ENCODE measurements around the gene IDI1. TPM values are rescaled to one million over a fixed set of nuclear protein-coding genes. Genes with fewer than 3 reads are reported as not detected.
A peak's percentile ranks its signal among the peaks of the same experiment; 100 is the strongest.

Gene IDI1
- total and polyA plus RNA-seq, 2 of the 13 experiments (the other 11 are each of a cell fraction or from before 2014, with no cell fraction given) = 44.4 to 145 TPM

DNA sequence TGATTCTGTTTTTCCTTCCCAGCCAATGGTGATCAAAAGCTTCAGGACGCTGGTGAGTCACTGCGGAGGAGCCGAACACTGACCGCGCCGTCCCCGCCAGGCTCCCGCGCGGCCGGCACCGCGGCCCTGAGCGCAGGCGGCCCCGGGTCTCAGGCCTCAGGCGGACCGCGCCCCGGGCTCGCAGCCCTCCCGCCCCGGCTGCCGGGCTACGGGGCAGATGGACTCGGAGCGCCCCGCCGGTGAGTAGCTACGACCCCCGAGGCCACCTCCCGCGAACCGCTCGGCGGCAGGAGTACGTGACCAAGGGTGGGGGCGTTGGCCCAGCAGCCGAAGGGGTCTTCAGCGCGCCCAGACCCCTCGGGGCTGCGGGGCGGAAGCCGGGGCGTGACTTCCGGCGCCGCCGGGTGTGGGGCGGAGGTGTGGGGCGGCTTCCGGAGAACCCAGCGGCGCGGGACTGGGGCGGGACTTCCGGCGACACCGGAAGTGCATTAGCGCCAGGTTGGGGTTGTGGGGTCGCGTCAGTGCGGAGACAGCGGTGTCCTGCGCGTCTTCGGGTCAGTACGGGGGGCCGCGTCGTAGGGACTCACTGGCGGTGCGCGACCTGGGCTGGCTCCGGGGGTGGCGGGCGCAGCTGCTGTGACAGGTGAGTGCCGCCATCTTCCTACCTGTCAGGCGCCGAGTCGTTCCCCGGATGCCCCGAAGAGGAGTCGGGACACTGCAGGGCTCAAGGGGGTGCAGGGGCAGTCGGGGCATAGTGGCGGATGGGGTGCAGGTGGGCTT lies 7.6 kb upstream of the IDI1 start, which contains the start of gene WDR37 (continued):
- TF ChIP-seq, protein P1, sequence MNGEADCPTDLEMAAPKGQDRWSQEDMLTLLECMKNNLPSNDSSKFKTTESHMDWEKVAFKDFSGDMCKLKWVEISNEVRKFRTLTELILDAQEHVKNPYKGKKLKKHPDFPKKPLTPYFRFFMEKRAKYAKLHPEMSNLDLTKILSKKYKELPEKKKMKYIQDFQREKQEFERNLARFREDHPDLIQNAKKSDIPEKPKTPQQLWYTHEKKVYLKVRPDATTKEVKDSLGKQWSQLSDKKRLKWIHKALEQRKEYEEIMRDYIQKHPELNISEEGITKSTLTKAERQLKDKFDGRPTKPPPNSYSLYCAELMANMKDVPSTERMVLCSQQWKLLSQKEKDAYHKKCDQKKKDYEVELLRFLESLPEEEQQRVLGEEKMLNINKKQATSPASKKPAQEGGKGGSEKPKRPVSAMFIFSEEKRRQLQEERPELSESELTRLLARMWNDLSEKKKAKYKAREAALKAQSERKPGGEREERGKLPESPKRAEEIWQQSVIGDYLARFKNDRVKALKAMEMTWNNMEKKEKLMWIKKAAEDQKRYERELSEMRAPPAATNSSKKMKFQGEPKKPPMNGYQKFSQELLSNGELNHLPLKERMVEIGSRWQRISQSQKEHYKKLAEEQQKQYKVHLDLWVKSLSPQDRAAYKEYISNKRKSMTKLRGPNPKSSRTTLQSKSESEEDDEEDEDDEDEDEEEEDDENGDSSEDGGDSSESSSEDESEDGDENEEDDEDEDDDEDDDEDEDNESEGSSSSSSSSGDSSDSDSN (CRISPR knock-in tag; IDR thresholded peaks at IDR 0.05) = peak; percentile 94
- TF ChIP-seq TGIF2 (CRISPR knock-in tag; IDR thresholded peaks at IDR 0.05) (peak; percentile 73), ZNF724P (CRISPR knock-in tag; IDR thresholded peaks at IDR 0.05; ENCODE audit: borderline replicate concordance) (no peak; the same call in 1 of the 2 replicates), TEAD2 (CRISPR knock-in tag; IDR thresholded peaks at IDR 0.05) (no peak), RXRA (CRISPR knock-in tag; IDR thresholded peaks at IDR 0.05) (no peak), FOXK2 (IDR thresholded peaks at IDR 0.05) (no peak), ZNF549 (CRISPR knock-in tag; IDR thresholded peaks at IDR 0.05) (no peak), MBNL3 (CRISPR knock-in tag; conservative IDR thresholded peaks at IDR 0.05) (no peak), ZNF292 (CRISPR knock-in tag; IDR thresholded peaks at IDR 0.05; ENCODE audit: borderline replicate concordance, low read depth) (no peak), ZKSCAN1 (IDR thresholded peaks at IDR 0.05; ENCODE audit: low read length) (no peak), SOX13 (IDR thresholded peaks at IDR 0.05) (no peak), SOX13 (CRISPR knock-in tag; conservative IDR thresholded peaks at IDR 0.05 in 1 of 2, IDR thresholded peaks at IDR 0.05 in 1 of 2) (peak in 1 of 2 experiments; percentile 27; a peak in 1 of 4 replicates), ZNF674 (CRISPR knock-in tag; IDR thresholded peaks at IDR 0.05; ENCODE audit: low read depth) (no peak), JUNB (CRISPR knock-in tag; IDR thresholded peaks at IDR 0.05; ENCODE audit: borderline replicate concordance) (no peak), ZNF143 (CRISPR knock-in tag; IDR thresholded peaks at IDR 0.05) (0 out of 2 replicates have a peak, but pooled peaks have one; percentile 33), FOXK1 (CRISPR knock-in tag; IDR thresholded peaks at IDR 0.05; ENCODE audit: borderline replicate concordance, low read depth) (peak; percentile 50; the same call in 1 of the 2 replicates), SP4 (CRISPR knock-in tag; IDR thresholded peaks at IDR 0.05) (peak; percentile 51; the same call in 1 of the 2 replicates), NKX3-1 (CRISPR knock-in tag; IDR thresholded peaks at IDR 0.05) (no peak), HNRNPK (IDR thresholded peaks at IDR 0.05; ENCODE audit: low read depth, low read length, poor library complexity, severe bottlenecking) (peak; percentile 80), DR1 (CRISPR knock-in tag; IDR thresholded peaks at IDR 0.05) (peak; percentile 48), ZNF564 (CRISPR knock-in tag; IDR thresholded peaks at IDR 0.05) (peak; percentile 84; the same call in 1 of the 2 replicates)
- TF ChIP-seq, protein P2, sequence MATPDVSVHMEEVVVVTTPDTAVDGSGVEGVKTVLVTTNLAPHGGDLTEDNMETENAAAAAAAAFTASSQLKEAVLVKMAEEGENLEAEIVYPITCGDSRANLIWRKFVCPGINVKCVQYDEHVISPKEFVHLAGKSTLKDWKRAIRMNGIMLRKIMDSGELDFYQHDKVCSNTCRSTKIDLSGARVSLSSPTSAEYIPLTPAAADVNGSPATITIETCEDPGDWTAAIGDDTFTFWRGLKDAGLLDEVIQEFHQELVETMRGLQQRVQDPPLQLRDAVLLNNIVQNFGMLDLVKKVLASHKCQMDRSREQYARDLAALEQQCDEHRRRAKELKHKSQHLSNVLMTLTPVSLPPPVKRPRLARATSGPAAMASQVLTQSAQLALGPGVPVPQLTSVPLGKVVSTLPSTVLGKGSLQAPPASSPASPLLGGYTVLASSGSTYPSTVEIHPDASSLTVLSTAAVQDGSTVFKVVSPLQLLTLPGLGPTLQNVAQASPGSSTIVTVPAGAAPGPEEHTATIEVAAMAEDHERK (CRISPR knock-in tag; IDR thresholded peaks at IDR 0.05; ENCODE audit: low read depth) = peak; percentile 52; the same call in 1 of the 2 replicates
- TF ChIP-seq, protein P3, sequence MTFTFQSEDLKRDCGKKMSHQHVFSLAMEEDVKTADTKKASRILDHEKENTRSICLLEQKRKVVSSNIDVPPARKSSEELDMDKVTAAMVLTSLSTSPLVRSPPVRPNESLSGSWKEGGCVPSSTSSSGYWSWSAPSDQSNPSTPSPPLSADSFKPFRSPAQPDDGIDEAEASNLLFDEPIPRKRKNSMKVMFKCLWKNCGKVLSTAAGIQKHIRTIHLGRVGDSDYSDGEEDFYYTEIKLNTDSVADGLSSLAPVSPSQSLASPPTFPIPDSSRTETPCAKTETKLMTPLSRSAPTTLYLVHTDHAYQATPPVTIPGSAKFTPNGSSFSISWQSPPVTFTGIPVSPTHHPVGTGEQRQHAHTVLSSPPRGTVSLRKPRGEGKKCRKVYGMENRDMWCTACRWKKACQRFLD (CRISPR knock-in tag; IDR thresholded peaks at IDR 0.05; ENCODE audit: borderline replicate concordance) = 0 out of 2 replicates have a peak, but pooled peaks have one; percentile 34
- TF ChIP-seq, protein P4, sequence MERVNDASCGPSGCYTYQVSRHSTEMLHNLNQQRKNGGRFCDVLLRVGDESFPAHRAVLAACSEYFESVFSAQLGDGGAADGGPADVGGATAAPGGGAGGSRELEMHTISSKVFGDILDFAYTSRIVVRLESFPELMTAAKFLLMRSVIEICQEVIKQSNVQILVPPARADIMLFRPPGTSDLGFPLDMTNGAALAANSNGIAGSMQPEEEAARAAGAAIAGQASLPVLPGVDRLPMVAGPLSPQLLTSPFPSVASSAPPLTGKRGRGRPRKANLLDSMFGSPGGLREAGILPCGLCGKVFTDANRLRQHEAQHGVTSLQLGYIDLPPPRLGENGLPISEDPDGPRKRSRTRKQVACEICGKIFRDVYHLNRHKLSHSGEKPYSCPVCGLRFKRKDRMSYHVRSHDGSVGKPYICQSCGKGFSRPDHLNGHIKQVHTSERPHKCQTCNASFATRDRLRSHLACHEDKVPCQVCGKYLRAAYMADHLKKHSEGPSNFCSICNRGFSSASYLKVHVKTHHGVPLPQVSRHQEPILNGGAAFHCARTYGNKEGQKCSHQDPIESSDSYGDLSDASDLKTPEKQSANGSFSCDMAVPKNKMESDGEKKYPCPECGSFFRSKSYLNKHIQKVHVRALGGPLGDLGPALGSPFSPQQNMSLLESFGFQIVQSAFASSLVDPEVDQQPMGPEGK (CRISPR knock-in tag; IDR thresholded peaks at IDR 0.05) = peak; percentile 73
